Osteocyte (in vitro differentiated cells): ENCODE results near the gene KAZN. TPM values are rescaled to one million over a fixed set of nuclear protein-coding genes. Genes with fewer than 3 reads are reported as not detected.

Source experiments
- DNase-seq: peaks from one replicate; pipeline ENCODE4 v3.0.0; 2021; ENCODE audit warnings: mixed read lengths; ENCODE audit not compliant: unreplicated experiment; ENCODE audit errors: extremely low spot score
- H3K27ac Mint-ChIP-seq: one replicate; pipeline ENCODE4 v1.8.0; 2021; ENCODE audit warnings: mild to moderate bottlenecking, mixed read lengths; ENCODE audit not compliant: unreplicated experiment
- H3K27me3 Mint-ChIP-seq: one replicate; pipeline ENCODE4 v1.8.0; 2021; ENCODE audit warnings: mixed read lengths; ENCODE audit not compliant: unreplicated experiment
- H3K36me3 Mint-ChIP-seq: one replicate; pipeline ENCODE4 v1.8.0; 2021; ENCODE audit warnings: mixed read lengths; ENCODE audit not compliant: unreplicated experiment
- H3K4me1 Mint-ChIP-seq: one replicate; pipeline ENCODE4 v1.8.0; 2021; ENCODE audit warnings: mixed read lengths; ENCODE audit not compliant: unreplicated experiment
- H3K4me3 Mint-ChIP-seq: one replicate; pipeline ENCODE4 v1.8.0; 2021; ENCODE audit warnings: mild to moderate bottlenecking, moderate library complexity, mixed read lengths; ENCODE audit not compliant: unreplicated experiment
- H3K9me3 Mint-ChIP-seq: one replicate; pipeline ENCODE4 v1.8.0; 2021; ENCODE audit warnings: mixed read lengths; ENCODE audit not compliant: unreplicated experiment
- CTCF ChIP-seq: fragments of 200-600 bp; sonication (generic); IDR thresholded peaks from 2 replicates; pipeline ENCODE4 v1.5.0; 2021; ENCODE audit warnings: antibody characterized with exemption, mild to moderate bottlenecking, moderate library complexity
- total RNA-seq: library from RNA; stranded (reverse); gene quantifications from 2 replicates; pipeline ENCODE4 v1.2.1, GENCODE V29; 2021

The KAZN gene
- total RNA-seq, 1 donor from 2014 or later = 47.1 TPM

- H3K4me1 Mint-ChIP-seq = no peaks in the 10 kb centered on the region
- H3K27me3 Mint-ChIP-seq = peaks cover 8% of the 10 kb centered on the region
- no peak overlapping the region for H3K4me3 Mint-ChIP-seq
- no peaks in the 10 kb centered on the region for H3K9me3 Mint-ChIP-seq
- no peak for TF ChIP-seq CTCF
- no peak for DNase-seq
- no peak overlapping the region for H3K27ac Mint-ChIP-seq
- no peaks in the 10 kb centered on the region for H3K36me3 Mint-ChIP-seq
Observed at GRCh38 chr1:14765773-14766172, 167.3 kb downstream of the KAZN start.

GRCh38 chr1:14767075-14767474 is 168.6 kb downstream of the KAZN start:
- Mint-ChIP-seq H3K4me3 (no peak overlapping the region), H3K36me3 (no peaks in the 10 kb centered on the region), H3K27ac (no peak overlapping the region), H3K9me3 (no peaks in the 10 kb centered on the region), H3K4me1 (no peaks in the 10 kb centered on the region), H3K27me3 (no peaks in the 10 kb centered on the region)
- DNase-seq = no peak
- no peak for TF ChIP-seq CTCF

- H3K27ac Mint-ChIP-seq = no peak overlapping the region
- no peak for TF ChIP-seq CTCF
- no peaks in the 10 kb centered on the region for H3K9me3 Mint-ChIP-seq
- DNase-seq = no peak
- H3K4me3 Mint-ChIP-seq = no peak overlapping the region
- H3K27me3 Mint-ChIP-seq = no peaks in the 10 kb centered on the region
- no peaks in the 10 kb centered on the region for H3K36me3 Mint-ChIP-seq
- no peaks in the 10 kb centered on the region for H3K4me1 Mint-ChIP-seq
Observed at GRCh38 chr1:14768582-14769304, 170.3 kb downstream of the KAZN start.

- H3K4me3 Mint-ChIP-seq = no peak overlapping the region
Observed at GRCh38 chr1:14769486-14770274, 171.2 kb downstream of the KAZN start.

More at GRCh38 chr1:14769486-14770274, 171.2 kb downstream of the KAZN start:
- Mint-ChIP-seq H3K9me3 (no peaks in the 10 kb centered on the region), H3K4me1 (no peaks in the 10 kb centered on the region), H3K27me3 (no peaks in the 10 kb centered on the region), H3K36me3 (no peaks in the 10 kb centered on the region), H3K27ac (no peak overlapping the region)
- no peak for DNase-seq
- no peak for TF ChIP-seq CTCF
